Right renal pelvis (tissue), 4 donors: ENCODE results near the gene GTF2H3. TPM values are rescaled to one million over a fixed set of nuclear protein-coding genes. Genes with fewer than 3 reads are reported as not detected.
A peak's percentile ranks its signal among the peaks of the same experiment; 100 is the strongest.
"Not testable (repeated sequence)": the region's sequence is repeated elsewhere in the genome, so short reads cannot be mapped to it uniquely, and the experiment has no call there.

Source experiments
- DNase-seq, 4 donors: peaks; one replicate each; pipeline ENCODE4 v3.0.0-alpha.2; 2013; ENCODE audit warnings: low read depth in 4 of 4, low spot score in 3 of 4, missing footprints in 1 of 4
- polyA plus RNA-seq, 4 donors: library from polyadenylated mRNA; unstranded; fragments of 120-200 nt; gene quantifications; one replicate each; pipeline ENCODE4 v1.2.1, GENCODE V29; 2013; ENCODE audit not compliant: insufficient read length in 4 of 4

The GTF2H3 gene
- 10 to 100 TPM; 28.4 to 39.6 (median 37.8) TPM for polyA plus RNA-seq

DNA sequence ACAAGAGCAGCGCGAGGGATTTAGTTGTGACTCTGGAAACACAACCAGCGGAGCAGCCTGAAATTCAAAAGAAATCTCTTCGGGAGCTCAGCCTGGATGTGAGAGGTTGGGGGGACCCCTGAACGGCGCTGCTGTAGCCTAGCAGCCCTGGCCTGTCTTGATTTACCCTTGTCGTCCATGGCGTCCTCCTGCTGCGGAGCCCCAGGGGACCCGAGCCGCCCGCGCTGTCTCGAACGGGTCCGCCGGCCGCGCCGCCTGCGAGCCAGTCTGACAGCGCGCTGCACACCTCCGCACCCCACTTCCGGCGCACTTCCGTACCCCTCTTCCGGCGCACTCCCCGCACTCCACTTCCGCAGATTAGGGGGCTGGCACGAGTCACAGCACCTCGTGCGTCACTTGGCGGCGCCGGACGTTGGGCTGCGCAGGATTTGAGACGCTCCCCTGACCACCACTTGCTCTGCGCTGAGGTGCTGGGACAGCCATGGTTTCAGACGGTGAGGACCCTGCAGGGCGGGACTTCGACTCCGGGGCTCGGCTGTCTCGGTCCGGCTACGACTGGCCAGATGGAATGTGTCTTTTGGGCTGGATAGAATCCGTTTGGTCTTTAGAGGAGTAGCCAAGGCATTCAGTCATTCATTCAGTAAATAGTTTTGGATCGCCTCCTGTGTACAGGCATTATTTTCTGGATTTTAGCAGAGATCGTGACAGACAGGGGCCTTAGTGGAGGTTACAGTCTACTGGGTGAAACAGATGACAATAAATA is at the start of gene GTF2H3, which contains the start of gene EIF2B1:
Gene GTF2H3, plus strand, starts transcription at position 451 of the 763 bp plus-strand sequence. Its CDS starts 31 bp downstream, at position 482.
Gene EIF2B1, minus strand, starts transcription at position 308 of the 763 bp plus-strand sequence. Its CDS starts 129 bp downstream, at position 179.
- DNase-seq = peak; percentile 93 to 96 (median 94)

DNA sequence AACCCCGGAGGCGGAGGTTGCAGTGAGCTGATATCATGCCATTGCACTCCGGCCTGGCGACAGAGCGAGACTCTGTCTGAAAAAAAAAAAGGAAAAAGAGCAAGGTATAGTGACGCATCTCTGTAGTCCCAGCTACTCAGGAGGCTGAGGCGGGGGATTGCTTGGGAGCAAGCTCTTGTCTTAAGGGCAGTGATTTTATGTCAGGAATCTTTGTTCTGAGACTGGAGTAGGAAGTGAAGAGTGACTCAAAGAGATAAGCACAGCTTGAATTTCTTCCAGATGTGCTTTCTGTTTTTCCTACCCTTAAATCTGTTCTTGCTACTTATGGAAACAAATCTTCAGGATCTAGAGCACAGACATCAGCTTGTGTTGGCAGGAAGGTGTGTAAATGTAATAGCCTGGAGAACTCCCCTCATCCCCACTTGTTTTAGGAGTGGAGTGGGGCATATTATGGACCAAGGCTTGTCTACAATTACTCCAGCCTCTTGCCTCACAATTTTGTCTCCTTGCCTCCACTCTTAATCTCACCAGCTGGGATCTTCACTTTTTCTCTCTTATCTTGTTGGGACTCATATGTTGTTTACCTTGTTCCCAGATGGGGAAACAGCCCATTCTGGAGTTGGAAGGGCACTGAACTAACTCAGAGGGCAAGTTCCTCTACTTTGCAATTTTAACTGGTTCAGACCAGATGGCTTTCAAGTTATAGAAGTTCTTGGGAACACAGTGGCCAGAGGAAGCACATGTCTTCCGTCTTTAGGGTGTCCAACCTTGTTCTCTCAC is 41.7 kb upstream of the GTF2H3 start:
- no peak for DNase-seq

DNA sequence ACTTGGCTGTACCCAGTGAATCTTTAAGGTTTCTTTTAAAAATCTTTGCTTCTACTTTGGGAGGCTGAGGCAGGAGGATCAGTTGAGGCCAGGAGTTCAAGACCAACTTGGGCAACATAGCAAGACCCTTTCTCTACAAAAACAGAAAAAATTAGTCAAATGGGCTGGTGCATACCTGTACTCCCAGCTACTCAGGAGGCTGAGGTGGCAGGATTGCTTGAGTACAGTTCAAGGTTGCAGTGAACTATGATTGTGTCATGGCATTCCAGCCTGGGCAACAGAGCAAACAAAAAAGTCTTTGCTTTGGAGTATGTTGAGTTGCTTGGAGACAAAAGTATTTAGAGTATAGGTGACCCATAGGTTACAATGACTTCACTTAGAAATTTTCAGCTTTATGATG is 37.9 kb upstream of the GTF2H3 start:
- no peak for DNase-seq

DNA sequence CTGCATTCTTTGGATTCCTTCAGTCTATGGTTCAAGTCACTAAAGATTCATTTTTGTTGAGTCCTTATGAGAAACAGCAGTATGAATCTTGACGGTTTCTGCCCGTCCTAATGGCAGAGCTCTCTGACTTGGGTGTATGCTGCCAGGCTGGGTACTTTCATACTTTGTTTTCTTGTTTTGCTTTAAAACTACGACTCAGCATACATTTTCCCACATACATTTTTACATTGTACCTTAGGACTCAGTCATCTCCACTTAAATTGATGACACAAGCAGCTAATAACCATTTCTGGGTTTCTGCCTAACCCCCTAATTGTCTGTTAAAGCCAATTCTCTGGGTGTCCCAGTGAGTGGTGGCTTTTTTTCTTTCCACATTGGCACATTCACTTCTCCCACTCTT is 36.5 kb upstream of the GTF2H3 start:
- DNase-seq = no peak

DNA sequence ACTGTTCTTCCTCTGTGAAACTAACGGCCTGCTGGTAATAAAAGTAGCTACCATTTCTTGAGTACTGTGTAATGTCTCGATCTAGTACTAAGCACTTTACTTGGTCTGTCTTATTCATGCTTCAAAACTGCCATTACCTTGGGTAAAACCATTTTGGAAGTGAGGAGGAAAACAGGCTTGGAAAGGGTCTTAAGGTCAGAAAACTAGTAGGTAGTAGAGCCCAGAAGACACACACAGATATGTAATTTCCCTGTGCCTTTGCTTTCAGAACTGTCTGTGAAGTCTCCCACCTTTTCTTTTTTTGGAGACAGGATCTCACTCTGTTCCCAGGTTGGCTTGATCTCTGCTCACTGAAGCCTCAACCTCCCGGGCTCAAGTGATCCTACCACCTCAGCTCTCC is 35.1 kb upstream of the GTF2H3 start:
- DNase-seq = no peak

DNA sequence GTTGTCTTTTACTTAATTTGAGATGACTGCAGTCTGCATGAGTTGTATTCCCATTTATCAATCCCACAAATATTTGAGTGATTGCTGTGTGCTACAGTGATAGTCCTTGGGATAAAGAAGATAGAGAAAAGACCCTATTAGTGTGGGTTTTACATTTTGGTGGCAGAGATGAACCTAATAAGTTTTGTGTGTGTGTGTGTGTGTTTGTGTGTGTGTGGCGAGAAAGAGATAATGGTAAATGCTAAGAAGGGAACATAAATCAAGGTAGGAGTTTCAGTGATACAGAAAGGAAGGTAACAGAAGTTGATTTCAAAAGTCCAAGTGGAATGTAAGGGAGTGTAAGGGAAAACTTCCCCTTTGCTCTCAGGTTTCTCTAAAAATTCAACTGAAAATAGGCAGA is 34.3 kb upstream of the GTF2H3 start:
- DNase-seq = no peak

DNA sequence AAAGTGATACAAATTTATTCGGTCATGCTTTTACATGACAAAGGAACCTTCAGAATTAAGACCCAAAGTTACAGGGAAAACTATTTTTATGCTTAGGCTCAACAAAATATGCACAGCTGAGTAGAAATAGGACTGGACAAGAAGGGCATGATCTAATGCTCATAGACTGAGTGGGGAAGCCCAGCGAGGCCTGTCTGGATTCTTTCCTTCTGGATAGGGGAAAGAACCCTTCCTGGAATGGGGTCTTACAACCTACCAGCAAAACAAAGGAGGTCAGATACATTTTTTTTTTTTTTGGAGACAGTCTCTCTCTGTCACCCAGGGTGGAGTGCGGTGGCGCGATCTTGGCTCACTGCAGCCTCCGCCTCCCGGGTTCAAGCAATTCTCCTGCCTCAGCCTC is 33.9 kb upstream of the GTF2H3 start:
- no peak for DNase-seq

DNA sequence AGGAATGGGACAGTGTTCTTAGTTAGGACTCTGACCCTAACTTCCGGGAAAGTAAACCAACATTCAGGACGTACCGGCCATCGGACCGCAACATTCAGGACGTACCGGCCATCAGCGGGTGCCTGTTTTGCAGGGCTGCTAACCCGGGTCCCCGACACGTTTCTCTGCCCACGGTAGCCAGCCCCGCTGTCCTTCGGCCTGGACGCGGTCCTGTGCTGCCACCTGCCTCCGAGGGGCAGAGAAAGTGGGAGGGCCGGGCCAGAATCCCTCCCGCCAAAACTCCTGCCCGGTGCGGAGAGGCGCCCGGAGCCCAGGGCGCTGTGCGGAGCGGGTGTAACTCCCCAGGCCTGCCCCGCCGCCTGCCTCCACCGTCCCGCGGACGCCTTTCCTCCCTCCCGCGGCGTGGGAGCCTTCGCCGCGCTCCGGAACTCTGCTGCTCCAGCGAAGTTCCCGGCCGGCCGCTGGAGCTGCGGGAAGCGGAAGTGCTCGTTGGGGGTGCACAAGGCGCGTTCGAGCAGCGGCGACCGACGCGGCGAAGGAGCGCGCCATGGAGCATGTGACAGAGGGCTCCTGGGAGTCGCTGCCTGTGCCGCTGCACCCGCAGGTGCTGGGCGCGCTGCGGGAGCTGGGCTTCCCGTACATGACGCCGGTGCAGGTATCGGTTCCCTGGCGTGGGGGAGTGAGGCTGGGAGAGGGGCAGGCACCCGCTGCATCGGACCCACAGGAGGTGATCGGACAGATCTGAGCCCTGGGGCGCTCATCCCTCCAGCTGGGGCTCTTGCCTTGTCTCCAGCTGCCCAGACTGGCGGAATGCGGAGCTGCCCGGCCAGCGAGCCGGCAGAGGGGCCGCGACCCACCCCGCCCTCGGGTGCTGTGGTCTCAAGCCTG is 31.8 kb upstream of the GTF2H3 start, which contains the start of gene DDX55:
Gene DDX55, plus strand, starts transcription at position 498 of the 888 bp plus-strand sequence. Its CDS starts 50 bp downstream, at position 548.
- DNase-seq = peak; percentile 67 to 83 (median 71)

DNA sequence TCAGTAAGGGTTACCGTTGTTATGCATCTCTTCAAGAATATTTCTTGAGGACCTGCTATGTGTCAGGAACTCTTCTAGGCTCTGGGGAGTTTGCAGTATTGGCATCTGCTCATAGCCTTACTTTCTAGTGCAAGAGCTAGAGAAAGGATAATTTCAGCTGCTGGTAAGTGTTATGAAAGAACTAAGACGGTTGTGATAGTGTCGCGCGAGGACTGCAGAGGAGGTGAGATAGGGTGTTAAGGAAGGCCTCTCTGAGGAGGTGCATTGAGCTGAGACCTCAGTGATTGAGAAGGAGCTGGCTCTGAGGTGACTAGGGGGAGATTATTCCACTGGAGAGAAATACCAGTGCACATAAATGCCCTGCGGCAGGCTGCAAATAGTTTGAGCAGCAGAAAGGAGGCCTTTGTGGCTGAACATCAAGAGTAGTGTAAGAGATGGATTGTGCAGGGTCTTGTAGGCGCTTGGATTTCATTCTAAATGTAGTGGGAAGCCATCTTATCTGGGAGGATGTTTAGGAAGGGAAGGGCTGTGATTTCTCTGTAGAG is 30.9 kb upstream of the GTF2H3 start:
- no peak for DNase-seq

DNA sequence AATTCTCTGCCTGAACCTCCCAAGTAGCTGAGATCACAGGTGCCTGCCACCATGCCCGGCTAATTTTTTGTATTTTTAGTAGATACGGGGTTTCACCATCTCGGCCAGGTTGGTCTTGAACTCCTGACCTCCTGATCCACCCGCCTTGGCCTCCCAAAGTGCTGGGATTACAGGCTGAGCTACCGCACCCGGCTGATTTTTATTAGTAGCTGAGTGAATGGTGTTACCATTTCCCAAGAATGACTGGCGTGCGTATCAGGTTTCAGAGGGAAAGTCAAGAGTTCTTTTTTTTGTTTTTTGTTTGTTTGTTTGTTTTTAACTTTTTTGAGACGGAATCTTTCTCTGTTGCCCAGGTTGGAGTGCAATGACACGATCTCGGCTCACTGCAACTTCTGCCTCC is 30.1 kb upstream of the GTF2H3 start:
- DNase-seq = not testable (repeated sequence)

DNA sequence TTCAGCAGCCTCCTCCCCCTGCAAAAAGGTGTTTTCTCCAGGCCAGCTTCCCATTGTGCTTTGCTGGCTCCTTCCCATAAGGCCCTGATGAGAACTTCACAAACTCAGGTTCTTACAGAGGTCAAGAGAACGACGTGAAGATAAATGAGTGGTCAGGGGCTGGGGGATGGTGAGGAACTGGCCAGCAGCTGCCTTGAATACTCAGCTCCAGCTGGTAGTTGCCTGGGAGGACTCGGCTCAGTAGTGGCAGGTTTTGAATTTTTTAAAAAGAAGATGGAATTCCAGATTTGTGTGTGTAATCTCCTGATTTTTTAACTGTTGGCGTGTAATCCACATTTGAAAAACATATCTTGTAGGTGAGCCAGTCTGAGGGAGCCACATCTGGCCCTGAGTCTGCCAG is 25.9 kb upstream of the GTF2H3 start:
- no peak for DNase-seq

DNA sequence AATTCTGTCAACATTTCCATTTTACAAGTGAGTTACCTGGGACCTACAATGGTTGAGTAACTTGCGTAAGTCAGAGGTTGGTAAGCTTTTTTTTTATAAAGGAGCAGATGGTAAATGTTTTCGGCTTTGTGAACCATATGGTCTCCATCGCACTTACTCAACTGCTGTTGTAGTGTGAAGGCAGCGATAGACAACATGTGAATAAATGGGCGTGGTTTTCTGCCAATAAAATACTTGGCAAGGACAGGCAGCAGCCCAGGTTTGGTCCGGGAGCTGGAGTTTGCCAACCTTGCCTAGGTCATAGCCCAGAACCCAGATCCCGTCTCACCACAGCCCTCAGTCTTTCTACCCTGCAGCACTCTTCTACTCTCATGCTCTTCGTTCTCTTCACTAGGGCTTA is 25.4 kb upstream of the GTF2H3 start:
- no peak for DNase-seq

DNA sequence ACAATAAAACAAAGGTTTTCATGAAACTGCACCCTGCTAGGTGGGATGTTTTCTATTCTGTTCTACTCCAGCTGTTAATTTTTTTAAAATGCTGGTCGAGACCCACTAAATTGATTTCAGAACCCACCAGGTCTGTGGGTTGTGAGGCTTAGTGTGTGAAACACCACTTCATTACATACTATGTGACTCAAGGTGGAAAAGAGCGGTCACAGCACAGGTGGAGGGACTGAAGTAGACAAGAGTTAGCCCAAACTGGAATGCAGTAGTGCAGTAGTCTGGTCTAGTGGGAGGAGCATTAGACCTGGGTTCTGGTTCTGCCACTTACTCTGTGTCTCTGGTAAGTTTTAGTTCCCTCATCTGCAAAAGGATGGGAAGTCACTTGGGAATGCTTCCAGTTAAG is 19.5 kb upstream of the GTF2H3 start:
- DNase-seq = no peak

DNA sequence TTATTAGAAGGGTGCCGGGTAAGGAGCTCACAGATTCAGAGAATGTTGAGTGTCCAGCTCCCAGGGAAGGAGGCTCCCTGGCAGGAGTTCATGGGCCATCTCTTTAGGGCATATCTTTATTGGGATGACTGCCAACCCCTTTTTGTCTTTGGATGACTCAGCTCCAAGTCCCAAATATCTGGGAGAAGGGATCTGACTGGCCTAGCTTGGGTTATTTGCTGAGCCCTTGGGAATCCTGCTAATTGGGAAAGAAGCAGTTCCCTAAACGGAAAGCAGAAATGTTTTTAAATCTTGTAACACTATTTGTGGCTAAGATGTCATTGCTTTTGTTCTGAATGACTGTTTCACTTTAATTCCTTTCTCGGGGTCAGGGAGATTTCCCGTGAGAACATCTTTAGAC is 19.1 kb upstream of the GTF2H3 start:
- DNase-seq = no peak

DNA sequence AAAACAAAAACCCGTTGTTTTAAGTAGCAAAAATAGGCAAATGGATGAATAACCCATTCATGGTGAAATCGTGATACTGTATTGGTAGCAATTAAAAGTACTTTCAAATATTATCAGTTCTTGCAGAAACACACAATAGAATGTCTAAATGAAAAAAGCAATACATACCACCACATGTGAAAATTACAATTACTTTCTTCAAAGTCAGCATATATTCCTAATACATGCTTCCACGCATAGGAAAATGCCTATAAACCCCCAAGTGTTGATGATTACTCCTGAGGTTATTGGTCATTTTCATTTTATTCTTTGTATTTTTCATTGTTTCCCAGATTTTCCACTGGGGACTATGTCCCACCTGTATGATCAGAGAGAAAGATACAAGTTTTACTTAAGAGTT is 16.5 kb upstream of the GTF2H3 start:
- DNase-seq = no peak

DNA sequence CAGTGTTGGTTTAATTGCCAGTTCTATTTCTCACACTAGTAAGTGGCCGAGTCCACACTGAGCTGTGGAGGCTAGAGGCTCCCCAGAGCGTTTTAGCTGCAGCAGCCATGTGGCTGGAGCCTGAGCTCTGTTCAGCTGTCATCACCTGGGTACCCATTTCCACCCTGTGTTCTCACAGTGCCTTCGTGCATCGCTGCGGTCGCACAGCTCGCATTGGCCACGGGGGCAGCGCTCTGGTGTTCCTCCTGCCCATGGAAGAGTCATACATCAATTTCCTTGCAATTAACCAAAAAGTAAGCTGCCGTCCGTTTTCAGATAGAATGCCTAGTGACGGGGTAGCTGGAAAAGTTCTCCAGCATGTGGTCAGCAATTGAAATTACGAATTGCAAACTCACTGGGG is 16.0 kb upstream of the GTF2H3 start:
- DNase-seq = no peak

DNA sequence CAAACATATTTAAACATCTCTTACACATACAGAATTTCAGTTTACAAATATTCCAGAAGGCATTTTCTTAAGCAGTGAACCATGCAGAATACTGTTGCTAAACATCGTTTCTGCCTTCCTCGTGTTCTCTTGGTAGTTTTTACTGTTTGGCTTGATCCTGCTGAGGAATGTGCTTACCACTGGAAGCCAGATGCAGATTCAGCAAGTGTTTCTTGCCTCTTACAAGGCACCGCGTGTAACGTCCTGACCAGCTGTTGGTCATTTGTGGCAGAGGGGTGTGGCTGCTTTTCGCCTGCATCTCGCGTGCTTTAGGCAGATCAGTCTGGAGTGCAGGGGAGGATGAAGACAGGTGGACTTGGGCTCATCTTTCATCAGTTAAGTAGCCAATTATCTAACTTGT is 12.5 kb upstream of the GTF2H3 start:
- DNase-seq = no peak

DNA sequence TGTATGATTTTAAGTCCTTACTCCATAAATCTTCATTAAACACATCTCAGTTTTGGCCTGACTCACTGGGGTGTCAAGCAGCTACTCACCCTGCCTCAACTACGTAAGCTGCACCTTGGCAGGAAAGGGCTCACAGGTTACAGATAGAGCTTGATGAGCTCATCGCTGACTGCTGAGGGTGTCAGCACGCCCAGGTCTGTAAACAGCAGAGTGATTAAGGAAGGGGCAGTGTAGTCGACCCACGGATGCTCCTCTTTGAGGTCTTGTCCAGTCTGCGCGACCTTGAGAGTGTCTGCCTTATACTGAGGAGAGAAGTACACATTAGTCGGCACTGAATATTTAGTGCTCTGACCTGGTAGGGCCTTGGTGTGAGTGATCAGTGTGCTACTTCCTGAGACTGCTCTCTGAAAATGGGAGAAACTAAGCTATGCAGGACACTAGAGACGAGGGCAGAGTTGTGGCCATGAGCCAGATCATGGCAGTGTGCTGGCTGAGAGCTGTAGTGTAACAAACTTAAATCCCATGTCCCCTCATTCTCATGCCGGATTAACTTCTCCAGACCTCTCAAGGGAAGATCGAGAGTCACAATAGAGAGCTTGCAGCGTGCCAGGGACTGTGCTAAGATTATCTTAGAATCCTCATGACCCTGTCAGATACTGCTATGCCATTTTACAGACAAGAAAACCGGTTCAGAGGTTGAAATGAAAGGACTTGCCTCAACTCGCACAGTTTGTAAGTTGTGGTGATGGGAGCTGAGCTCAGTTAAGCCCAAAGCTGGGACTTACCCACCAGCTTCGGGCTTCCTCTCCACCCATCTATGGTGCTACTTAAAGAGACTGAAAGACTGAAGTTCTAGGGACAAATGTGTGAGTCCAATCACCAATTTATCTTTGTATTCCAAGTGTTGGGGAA is 11.8 kb upstream of the GTF2H3 start:
- no peak for DNase-seq

DNA sequence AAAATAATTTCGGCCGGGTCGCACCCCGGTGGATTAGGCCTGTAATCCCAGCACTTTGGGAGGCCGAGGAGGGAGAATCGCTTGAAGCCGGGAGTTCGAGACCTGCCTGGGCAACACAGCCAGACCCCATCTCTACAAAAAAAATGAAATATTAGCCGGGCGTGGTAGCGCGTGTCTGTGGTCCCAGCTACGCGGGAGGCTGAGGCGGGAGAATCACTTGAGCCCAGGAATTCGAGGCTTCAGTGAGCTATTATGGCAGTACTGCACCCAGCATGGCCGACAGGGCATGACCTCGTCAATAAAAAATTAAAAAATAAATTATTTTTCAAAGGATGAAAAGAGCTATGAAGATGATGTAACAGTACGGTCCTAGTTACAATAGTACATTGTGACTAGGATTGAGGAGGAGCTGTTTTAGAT is 523 bp downstream of the GTF2H3 start:
- no peak for DNase-seq
